GM19468 (cell line): Measurements from ENCODE around the gene CPLX1.

Source experiments
- ATAC-seq: cut with Tn5 transposase; IDR thresholded peaks from one replicate; pipeline ENCODE4 v1.9.1; 2021; ENCODE audit warnings: mild to moderate bottlenecking, moderate library complexity, moderate number of reproducible peaks; ENCODE audit not compliant: unreplicated experiment; ENCODE audit errors: extremely low read depth

CPLX1 gene

DNA sequence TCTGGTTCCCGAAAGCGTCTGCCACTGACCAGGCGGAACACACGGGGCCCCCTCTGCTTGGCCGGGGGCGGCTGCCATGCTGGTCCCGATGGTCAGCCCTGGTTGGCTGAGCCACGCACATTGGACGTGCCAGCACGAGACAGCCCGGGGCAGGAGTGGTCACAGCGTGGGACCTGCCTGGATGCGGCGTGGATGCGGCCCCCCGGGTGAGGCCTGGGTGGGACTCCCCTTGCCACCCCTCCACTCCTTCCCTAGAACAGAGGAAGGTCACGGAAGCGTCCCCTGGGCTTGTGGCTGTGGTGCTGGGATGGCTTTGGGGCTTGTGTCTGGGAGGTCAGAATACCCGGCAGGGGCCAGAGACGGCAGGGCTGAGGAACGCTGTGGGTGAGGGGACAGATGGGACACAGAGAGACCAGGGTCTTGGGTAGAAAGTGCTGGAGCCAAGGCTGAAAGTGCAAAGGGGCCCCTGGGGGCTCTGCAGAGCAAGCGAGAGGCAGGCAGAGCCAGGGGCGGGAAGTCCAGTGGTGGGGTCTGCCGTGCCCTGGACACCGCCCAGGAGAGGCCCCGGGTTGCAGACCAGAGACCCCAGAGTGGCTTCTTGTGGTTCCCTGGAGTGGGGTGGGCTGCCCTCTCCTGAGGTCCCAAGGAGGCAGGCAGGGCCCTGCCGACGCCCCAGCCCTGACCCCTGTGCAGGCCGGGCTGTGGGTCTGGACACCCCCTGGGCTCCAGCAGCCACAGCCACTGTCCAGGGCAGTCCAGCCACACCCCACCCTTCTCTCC is 8.6 kb upstream of the CPLX1 start:
- ATAC-seq = no peak

DNA sequence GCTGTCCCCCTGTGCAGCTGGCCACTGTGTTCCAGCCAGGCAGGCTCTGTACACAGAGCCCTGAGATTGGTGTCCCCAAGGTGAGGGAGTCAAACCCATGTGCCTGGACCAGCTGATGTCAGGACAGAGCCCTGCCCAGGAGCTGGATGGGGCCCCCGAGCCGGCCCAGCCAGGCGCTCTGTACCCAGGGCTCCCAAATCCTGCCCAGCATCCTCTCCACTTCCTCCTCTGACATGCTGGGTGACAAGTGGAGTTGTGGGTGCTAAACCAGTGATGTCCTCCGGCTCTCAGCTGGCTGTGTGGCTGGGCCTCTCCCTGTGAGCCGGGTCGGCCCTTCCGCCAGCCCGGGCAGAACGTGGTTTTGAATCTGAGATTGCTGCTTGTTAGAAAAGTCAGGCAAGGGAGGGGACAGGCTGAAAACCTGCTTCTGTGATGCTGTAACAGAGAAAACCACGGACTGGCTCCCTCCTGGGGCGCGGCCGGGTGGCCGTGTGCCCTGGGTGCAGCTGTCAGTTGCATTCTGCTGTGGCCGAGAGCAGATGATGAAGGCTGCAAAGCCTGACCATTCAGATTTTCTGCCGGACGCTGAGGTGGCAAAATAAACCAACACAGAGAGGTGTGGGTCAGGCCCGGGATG is 7.9 kb upstream of the CPLX1 start:
- ATAC-seq = no peak

DNA sequence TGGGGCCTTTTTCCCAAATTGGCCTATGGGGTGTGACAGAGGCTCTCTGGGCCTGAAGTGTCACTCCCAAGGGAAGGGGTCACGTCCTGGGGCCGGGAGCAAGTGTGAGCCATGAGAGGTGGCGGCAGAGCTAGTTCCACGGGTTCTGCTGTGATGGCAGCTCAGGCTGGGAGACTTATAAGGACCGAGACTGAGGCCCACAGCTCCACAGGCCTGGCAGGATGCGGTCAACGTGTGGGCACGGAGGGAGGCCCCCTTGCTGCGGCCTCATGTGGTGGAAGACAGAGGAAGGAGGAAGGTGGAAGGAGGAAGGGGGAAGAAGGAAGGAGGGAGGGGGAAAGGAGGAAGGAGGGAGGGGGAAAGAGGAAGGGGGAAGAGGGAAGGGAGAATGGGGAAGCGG is 7.2 kb upstream of the CPLX1 start:
- ATAC-seq = no peak

DNA sequence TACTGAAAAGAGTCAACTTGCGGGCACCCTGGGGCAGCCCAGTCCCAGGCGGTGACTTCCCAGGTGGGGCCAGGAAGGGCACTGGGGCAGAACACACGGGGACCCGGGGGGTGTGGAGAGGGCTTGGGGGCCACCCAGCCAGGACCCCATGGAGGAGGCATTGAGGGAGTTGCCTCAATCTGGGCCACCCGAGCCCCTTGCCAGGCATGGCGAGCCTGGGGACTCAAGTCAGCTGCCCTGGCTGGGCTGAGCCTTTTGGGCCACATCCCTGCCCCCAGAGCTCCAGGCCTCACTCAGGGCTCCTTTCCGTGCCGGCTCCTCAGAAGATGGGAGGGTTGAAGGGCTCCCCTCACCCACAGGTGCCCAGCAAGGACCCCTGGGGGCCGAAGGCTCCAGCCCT is 6.6 kb upstream of the CPLX1 start:
- ATAC-seq = no peak

DNA sequence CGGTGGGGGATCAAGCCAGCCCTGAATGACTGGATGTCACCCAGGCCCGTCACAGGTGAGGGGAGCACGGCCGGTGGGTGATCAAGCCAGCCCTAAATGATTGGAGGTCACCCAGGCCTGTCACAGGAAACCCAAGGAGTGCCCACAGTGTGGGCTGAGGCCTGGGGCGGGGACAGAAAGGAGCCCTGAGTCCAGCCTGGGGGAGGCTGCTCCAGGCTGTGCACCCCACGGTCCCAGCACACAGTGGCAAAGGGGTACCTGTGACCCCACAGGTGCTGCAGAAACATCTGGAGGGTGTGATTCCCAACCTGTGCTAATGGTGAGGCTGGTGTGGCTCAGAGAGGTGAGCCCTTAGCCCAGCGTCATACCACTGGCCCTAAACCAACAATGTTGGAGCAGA is 6.2 kb upstream of the CPLX1 start:
- ATAC-seq = no peak

DNA sequence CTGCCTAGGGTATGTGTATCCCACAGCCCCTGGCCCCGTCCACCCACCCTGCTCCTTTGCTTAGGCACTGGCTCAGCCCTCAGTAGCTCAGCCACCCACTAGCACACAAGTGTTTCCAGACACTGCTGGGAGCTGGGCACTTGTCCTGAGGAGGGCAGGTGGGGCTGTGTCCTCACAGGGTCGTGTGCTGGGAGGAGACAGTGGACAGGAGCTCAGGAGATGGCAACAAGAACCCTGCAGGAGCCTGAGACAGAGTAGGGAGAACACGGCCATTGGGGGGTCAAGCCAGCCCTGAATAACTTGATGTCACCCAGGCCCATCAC is 5.5 kb upstream of the CPLX1 start:
- ATAC-seq = no peak

DNA sequence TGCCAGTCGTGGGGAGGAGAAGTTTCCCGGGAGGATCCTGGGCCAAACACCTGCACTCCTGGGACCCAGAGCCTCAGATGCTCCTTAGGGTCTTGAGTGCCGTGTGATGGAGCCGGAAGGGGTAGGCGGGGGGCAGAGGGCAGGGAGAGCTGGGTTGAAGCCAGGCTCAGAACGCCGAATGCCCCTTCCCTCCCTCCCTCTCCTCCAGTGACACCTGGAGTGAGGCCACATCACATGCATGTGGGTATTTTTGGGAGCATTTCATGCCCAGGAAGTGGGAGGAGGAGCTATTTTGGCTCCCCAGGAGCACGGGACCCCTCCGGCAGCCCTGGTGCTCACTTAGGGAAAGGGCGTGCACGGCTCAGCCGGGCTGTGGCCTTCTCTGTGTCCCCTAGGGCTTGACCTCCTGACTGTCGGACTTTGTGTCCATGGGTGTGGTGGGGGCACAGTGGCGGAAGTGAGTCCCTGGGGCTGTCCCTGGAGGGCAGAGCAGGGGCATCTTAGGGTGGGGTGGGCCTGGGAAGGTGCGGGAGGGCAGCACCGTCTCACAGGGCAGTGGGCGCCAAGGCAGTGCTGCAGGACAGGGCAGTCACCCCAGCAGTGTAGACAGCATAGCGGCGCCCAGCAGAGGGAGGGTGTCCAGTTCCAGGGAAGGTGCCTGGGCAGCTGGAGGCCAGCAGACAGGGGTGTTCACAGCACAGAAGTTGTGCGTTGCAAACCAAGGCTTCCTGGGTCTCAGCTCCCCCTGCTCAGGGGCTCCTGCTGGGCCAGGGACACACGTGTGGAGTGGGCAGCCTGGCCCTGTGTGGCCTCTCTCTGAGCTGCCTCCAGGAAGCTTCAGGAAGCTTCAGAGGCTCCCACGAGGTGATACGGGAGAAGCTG is 4.9 kb upstream of the CPLX1 start:
- no peak for ATAC-seq

DNA sequence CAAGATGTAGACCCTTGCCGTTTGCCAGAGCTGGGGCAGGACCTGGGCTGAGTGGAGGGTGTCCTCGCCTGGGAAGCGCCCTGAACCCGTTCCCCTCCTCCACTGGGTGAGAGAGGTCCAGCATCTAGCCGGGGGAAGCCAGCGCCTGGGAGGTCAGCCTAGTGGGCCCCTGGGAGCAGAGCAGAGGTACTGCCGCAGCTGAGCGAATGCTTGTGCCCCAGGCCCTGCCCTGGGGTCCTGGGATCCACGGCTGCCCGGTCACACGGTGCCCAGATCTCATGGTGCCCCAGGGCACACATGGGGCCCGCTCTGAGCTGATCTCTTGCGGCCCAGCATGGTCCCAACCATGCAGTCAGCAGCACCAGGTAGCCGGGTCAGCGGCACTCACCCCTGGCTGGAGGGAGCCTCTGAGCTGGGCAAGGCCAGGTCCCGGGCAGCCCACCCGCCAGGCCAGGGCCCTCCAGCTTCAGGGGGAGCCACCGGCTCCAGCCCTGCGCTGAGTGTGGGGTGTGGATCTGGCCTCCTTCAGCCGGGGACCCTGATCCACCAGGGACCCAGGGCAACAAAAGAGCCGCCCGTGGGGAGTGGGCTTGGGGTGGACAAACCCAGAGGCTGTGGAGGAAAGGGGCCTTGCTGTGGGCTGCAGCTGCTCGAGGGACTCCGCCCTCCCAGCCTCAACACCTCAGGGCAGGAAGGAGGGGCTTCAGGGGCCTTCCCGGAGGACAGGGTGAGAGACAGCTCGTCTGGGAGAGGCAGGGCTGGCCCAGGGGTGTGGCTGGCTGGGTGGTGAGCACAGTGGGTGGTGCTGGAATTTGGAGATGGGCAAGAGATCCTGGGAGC is 4.1 kb upstream of the CPLX1 start:
- ATAC-seq = no peak

DNA sequence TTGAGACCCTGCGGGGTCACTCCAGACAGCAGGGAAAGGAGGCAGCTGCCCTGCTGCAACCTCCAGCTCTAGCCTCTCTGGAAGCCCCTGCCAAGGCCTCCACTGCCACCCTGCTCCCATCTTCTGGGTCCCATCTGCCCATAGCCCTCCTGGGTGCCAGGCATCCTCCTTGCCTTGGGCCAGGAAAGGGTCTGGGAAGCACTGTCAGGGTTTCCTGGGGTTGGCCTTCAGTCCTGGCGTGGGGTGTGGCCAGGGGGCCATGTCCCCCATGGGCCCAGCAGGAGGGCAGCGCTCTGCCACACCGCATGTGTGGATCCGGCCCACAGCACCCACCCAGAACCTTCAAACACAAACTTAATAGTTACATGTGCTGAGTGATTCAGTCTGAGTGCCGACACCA is 3.4 kb upstream of the CPLX1 start:
- ATAC-seq = no peak

DNA sequence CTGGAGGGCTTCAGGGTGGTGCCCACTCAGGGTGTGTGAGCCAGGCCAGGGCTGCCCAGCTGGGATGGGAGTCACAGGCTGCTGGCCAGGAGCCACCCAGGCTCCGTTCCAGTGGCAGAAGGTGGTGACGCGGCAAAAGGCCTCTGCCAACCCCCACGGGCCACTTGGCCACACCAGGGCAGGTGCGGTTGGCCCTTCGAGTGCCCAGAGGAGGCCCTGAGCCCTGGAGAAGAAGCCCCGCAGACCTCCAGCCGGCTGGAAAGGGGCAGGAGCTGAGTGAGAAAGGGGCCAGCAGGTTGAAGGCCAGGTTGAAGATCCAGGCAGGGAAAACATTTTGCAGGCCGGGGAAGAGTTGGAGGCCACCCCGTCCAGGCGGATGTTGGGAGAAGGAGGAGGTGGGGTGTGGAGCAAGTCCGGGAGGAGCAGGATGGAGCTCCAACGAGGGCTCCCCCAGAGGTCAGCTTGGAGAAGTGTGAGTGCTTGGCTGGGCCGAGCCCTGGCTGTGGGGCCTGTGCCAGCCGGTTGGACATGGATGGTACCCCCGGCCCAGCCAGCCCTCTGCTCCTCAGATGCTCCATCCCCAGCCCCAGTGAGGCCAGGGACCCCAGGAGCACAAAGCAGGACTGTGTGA is 2.8 kb upstream of the CPLX1 start:
- no peak for ATAC-seq

DNA sequence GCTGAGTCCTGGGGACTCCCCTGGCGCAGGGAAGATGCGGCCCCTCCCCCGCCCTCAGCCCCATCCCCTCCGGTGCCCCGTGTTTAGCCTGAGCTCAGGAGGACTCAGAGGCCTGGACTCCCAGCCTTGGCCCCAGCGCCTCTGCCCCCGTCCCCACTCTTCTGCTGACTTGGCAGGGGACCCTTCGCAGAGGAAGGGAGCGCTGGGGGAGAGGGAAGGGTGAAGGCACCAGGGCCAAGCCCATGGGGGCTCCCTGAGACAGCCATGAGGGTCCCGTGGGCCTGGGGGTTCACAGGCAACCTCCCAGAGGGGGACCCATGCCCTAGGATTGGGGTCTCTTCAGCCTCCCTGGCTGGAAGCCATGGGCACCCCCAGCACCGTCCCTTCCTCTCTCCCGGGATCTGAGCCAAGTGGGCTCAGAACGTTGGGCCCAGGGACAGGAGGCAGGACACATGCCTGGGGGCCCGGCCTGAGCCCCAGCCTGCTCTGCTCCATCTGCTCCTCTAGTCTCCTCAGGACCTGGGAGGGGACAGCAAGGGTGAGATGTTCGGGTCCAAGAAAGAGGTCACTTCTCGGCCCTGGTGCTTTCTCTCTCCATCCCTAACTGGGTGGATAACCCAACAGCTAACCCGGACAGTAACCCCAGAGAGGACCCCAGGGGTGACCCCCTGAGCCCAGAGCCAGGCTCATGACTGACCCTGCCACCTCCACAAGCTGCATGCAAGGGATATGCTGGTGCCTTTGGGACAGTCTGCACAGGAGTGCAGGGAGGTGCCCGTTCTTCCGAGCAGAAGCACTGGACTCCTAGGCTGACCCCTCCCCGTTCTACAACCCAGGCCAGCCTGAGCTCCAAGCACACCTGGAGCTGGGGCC is 1.5 kb upstream of the CPLX1 start:
- ATAC-seq = no peak

DNA sequence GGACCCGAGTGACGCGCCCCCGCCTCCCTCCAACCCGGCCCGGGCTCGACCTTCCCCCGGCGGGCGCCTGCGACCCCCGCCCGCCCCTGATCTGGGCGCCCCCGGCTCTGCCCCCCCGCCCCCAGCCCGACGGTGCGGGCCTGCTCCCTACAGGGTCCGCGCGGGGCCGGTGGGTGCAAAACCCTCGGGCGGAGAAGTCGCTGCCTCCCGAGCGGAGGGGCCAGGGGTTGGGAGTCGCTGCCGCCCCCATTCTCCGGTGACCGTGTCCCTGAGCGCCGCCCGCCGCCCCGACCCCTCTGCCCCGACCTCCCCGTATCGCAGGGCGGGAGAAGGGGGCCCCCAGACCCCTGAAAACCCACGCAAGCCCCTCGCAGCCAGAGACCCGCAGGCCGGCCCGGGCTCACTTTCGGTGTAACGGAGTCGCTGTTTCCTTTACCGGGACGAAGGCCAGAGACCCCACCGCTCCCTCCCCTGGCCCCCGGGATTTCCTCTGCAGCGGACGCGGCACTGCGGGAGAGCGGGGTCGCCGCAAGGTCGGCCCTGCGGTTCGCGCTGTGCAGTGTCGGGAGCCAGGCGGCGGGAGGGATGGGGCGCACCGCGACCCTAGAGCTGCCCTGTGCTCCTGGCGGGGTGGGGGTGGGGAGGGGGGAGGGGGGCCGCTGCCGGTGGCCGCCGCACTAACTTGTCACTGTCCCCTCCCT is 729 bp upstream of the CPLX1 start:
- no peak for ATAC-seq

DNA sequence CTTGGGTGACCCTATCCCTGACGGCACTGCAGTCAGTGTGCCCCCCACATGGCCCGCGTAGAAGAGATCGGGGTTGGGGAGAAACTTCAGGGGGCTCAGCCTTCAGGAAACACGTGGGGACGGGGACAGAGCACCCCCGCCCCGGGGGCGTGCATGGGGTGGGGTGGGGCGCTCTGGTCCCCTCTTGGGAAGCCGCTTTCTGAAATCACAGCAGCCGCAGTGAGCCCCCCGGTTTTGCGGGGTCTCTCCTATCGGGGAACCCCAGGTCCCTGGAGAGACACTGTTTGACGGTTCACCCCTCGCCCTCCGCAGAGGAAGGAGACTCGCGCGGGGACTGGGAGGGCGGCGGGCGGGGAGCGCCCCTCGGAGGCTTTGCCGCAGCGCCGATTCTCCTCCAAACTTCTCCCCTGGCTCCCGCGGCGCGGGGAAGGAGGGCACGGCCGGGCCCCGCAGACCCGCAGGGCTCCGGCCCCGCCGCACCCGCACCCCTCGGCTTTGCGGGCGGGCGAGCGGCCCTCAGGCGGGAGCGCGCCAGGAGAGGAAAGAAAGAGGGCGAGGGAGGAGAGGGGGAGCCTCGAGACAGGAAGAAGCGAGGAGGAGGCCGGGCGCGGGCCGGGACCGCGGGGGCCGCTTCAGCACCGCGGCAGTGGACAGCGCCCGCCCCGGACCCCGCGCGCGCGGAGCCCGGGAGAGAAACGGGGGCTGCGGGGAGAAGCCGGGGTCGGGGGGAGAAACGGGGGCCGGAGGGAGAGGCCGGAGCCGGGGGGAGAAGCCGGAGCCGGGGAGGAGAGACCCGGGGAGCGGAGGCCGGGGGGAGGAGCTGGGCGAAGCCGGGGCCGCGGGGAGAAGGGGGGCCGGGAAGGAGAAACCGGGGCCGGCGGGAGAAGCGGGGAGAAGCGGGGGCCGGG is 612 bp downstream of the CPLX1 start:
- no peak for ATAC-seq

DNA sequence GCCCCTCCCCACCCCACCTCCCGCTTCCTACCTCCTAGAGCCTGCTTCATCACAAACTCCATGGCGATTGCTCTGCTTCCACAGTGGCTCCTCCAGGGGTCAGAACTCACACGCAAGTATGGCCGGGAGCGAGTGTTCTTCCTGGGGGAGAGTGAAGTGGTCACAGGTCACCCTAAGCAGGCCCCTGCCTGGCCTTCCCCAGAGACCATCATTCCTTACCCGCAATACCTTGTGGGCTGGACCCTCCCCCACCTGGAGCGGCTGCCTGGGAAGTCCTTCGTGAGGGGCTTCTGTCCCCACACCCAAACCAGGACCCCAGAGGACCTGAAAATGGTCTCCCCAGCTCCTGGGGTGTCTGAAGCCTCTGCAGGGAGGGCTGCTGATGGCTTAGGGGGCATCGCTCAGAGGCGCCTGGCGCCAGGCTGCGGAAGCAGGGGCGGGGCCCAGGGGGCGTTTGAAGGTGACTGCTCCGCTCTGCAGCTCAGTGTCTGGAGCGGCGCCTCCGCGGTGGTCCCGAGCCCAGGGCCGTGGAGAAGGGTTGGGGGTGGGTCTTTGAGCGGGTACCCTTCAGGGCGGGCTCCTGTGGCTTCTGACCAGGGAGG is 1.4 kb downstream of the CPLX1 start:
- no peak for ATAC-seq

DNA sequence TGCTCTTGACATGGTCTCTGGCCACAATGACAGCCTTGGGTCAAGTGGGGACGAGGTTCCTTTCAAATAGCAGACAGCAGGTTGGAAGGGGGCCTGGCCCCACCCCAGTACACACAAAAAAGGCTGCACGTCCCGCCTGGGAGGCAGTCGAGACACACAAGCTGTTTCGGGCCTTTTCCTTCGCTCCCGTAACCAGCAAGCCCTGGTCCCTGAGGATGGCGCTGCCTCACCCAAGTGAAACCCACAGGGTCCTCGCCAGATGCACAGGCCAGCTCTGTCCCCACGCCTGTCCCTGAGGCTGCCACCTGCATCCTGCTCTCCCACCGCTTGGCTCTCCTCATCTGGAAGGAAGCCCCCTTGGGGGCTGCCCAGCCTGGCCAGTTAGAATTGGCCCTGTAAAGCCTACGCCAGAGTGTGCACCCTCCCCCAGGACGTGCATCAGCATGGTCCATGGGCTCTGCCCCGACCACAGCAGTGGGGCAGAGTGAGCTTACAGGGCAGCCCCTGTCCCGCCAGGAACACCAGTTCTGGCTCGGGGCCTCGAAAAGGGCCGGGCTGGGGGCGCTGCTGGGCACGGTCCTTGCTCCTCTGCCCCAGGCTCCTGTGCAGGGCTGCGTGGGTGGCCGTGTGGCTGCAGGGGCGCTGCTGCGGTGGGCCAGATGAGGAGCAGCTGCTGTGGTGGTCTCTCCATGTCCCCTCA is 2.0 kb downstream of the CPLX1 start:
- ATAC-seq = no peak

DNA sequence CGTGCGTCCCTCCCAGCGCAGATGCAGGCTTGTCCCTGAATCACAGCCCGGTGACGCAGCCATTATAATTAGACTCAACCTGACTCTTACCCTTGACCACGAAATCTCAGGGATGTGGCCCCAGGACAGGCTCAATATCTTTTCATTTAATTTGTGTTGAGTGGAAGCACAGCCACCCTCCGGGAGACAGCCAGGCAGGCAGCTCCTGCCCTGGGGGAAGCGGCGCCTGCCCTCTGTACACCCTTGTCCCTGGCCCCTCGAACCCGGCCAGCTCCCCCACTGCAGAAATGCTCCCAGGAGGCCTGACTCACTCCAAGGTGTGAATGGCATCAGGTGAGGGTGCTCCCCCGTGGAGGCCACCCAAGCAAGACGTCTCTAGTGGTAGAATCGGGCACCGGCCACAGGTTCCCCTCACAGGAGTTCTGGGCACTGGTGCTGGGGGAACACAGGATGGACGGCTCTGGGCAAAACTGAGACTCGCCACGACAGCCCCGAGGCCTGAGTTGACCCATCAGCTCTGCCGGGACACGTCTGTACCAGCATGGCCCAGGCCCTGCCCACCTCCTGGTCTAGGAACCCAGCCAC is 2.7 kb downstream of the CPLX1 start:
- no peak for ATAC-seq
